22Rv1 (cell line): Measurements from ENCODE around the gene RSPH1.

ENCODE experiments used
- H3K27ac ChIP-seq: fragments of 450-650 bp; 2 replicates; pipeline ENCODE4 v1.5.1; 2017
- CTCF ChIP-seq: fragments of 450-650 bp; IDR thresholded peaks from 2 replicates; pipeline ENCODE4 v1.5.1; 2017; ENCODE audit warnings: mild to moderate bottlenecking
- ZFX ChIP-seq: fragments of 450-650 bp; IDR thresholded peaks from 2 replicates; pipeline ENCODE4 v1.6.1; 2017; ENCODE audit warnings: antibody characterized with exemption, borderline replicate concordance

The RSPH1 gene

GRCh38 chr21:42531771-42532170 is 35.7 kb upstream of the RSPH1 start:
- H3K27ac ChIP-seq, result no peak overlapping the region
- TF ChIP-seq CTCF (no peak), ZFX (no peak)

DNA sequence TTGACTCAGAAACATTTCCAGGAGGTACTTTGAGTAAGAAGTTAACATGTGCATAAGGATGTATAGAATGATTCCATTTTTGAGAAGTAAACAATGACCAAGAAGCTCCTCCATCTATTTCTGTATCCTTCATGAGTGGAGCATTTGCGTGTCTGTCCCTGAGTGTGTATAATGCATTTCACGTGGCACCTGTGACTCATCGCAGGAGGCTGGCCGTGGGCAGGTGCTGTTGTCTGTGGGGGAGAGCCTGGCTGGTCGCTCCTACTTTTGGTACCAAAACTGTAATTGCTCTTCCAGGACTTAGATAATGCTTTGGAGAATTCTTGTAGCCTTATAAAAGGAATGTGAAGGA is 34.1 kb upstream of the RSPH1 start:
- H3K27ac ChIP-seq, result no peak overlapping the region
- TF ChIP-seq CTCF (no peak), ZFX (no peak)

DNA sequence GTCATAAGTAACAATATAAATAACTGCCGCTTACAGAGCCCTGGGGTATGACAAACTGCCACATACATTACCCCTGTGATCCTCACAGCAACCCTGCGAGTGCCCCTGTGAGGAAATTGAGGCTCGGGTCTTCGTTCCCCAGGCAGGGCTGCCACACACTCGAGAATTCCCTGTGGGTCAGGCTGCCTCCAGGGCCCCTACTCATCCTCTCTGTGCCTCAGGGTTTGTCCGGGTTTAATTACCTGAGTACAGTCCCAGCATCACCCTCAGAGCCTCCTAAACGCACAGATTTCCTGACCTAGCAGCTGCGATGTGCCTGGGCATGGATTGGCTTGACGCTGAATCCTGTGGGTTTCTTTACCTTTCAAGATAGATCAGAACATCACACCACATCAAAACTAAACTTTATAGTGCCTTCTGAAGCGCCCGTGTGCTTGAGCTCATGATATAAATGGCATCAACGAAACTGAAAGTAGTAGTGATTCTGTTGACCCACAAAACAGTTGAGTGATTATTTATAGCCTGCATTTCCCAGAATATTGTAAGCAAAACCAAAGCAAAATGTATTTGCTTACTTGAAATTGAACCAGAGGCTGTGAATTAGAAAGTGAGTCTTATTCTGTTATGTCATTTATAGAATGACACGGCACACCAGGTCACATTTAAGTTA is 31.6 kb upstream of the RSPH1 start:
- TF ChIP-seq CTCF (no peak), ZFX (no peak)
- no peak overlapping the region for H3K27ac ChIP-seq

- H3K27ac ChIP-seq, result no peak overlapping the region
- TF ChIP-seq ZFX (no peak), CTCF (no peak)
These were observed 31.1 kb upstream of the RSPH1 start for GRCh38 chr21:42527127-42527488.

GRCh38 chr21:42526379-42526727 is 30.3 kb upstream of the RSPH1 start:
- TF ChIP-seq ZFX (no peak), CTCF (no peak)
- H3K27ac ChIP-seq, result no peak overlapping the region

DNA sequence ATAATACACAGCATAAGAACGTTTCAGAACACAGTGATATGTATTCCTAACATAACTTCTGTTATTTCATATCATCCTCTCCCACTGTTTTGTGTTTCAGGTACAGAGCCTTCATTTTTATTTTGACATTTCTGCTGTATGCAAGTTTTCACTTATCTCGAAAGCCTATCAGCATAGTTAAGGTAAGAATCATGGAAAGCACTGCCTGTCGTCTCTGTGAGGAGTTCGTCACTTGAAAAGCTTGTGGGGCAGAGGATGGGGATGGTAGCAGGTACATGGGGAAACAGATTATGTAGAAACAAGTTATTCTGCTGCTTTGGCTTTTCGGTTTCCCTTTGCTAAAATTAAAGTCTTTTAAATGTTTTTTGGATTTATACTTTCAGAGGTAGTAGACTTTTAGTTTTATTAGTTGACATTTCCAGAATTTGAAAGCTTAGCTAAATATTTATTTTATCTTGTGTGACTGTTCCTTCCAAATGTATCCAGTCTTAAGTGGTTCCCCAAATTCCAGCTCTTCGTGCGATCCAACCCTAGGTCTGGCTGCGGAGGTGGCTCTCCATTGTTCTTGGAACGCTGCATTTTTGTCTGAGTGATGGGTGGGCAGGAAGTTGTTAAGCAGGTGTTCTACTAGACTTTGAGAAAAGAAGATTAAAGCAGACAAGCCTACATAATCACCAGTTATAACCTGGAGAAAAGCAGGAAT is 29.8 kb upstream of the RSPH1 start:
- no peak overlapping the region for H3K27ac ChIP-seq
- TF ChIP-seq CTCF (no peak), ZFX (no peak)

DNA sequence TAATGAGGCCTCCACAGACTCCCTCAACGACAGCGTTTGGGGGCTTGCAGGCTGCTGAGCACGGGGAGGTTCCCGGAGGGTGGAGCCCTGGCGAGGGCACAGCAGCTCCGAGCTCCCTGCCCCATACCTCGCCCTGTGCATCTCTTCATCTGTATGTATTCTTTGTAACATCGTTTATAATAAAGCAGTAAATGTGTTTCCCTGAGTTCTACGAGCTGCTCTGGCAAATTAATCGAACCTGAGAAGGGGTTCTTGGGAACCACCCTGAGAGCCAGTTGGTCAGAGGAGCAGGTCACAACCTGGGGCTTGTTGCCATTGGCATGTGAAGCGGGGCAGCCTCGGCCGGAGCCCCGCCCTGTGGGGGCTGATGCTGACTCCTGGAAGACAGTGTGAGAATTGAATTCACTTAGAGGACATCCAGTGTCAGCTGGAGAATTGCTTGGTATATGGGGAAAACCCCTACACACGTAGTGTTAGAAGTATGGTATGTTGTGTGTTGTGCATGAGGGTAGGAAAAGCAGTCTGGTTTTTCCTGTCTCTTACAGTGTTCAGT is 29.1 kb upstream of the RSPH1 start:
- H3K27ac ChIP-seq, result peak overlapping the region; percentile 70
- TF ChIP-seq CTCF (no peak), ZFX (no peak)
